Neural cell (in vitro differentiated cells): Measurements from ENCODE around the gene DNHD1.

Experiments
- TAF1 ChIP-seq: IDR thresholded peaks from 2 replicates; pipeline ENCODE4 v1.6.1; 2012; ENCODE audit warnings: low read depth
- TF ChIP-seq, protein P1 (sequence below): fragments of 450-650 bp; IDR thresholded peaks from 2 replicates; pipeline ENCODE4 v1.5.1; 2014; ENCODE audit warnings: antibody characterized with exemption, mild to moderate bottlenecking, moderate library complexity; ENCODE audit not compliant: poor library complexity, severe bottlenecking

DNA sequence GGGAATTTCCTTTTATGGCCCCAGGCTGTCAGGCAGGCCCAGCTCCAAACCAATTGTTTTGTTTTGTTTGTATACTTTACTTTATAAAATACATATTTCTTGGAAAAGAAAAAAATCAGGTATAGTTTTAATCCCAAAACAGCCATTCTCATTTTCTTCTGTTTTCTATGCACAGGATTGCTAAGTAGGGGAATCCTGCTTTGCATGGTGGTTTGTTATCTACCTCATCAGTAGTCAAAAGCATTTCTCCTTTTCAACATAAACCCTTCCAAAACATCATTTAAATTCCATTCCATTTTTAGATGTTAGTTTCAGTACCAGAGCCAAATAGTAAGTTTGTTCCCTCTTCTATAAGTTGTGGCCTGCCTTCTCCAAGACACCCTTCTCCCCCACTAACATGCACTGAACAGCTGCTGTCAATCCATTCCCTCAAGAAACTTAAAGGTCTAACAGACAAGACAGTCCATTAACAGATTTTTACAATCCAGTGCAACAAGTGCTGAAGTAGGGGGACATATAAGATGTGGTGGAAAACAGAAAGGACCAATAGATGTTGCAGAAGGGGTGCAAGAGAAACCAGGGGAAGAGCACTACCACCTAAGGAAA lies 110.2 kb downstream of the DNHD1 start:
- TF ChIP-seq, protein P1, sequence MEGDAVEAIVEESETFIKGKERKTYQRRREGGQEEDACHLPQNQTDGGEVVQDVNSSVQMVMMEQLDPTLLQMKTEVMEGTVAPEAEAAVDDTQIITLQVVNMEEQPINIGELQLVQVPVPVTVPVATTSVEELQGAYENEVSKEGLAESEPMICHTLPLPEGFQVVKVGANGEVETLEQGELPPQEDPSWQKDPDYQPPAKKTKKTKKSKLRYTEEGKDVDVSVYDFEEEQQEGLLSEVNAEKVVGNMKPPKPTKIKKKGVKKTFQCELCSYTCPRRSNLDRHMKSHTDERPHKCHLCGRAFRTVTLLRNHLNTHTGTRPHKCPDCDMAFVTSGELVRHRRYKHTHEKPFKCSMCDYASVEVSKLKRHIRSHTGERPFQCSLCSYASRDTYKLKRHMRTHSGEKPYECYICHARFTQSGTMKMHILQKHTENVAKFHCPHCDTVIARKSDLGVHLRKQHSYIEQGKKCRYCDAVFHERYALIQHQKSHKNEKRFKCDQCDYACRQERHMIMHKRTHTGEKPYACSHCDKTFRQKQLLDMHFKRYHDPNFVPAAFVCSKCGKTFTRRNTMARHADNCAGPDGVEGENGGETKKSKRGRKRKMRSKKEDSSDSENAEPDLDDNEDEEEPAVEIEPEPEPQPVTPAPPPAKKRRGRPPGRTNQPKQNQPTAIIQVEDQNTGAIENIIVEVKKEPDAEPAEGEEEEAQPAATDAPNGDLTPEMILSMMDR, result no peak
- TF ChIP-seq TAF1, result no peak
